H9 (cell line): Measurements from ENCODE around the gene DMXL2. TPM values are rescaled to one million over a fixed set of nuclear protein-coding genes. Genes with fewer than 3 reads are reported as not detected.

ENCODE experiments used
- DNase-seq: peaks from one replicate; pipeline ENCODE4 v3.0.0-alpha.2; 2017
- H2AFZ ChIP-seq: one replicate; pipeline ENCODE4 v1.6.1; 2013; ENCODE audit warnings: mild to moderate bottlenecking, low read length, control low read depth, moderate library complexity
- H2AK5ac ChIP-seq: 2 replicates; pipeline ENCODE4 v1.6.1; 2013; ENCODE audit warnings: low read length, control low read depth, mixed read lengths; ENCODE audit not compliant: insufficient read length
- H2BK120ac ChIP-seq: one replicate; pipeline ENCODE4 v1.6.1; 2013; ENCODE audit warnings: low read depth, mild to moderate bottlenecking, low read length, control low read depth, inconsistent platforms; ENCODE audit not compliant: poor library complexity, severe bottlenecking
- H2BK12ac ChIP-seq: 2 replicates; pipeline ENCODE4 v1.6.1; 2013; ENCODE audit warnings: low read length, control low read depth, mixed read lengths, low read depth; ENCODE audit not compliant: insufficient read length
- H2BK15ac ChIP-seq: 2 replicates; pipeline ENCODE4 v1.6.1; 2013; ENCODE audit warnings: low read depth, low read length, control low read depth
- H2BK20ac ChIP-seq: one replicate; pipeline ENCODE4 v1.6.1; 2013; ENCODE audit warnings: low read depth, mild to moderate bottlenecking, low read length, control low read depth, inconsistent platforms; ENCODE audit not compliant: poor library complexity, severe bottlenecking
- H2BK5ac ChIP-seq: 2 replicates; pipeline ENCODE4 v1.6.1; 2013; ENCODE audit warnings: low read length, control low read depth, mixed read lengths; ENCODE audit not compliant: insufficient read length
- H3K14ac ChIP-seq: 2 replicates; pipeline ENCODE4 v1.6.1; 2013; ENCODE audit warnings: low read length, control low read depth; ENCODE audit not compliant: insufficient read depth
- H3K18ac ChIP-seq: 2 replicates; pipeline ENCODE4 v1.6.1; 2013; ENCODE audit warnings: low read depth, mild to moderate bottlenecking, mixed read lengths, low read length, control low read depth; ENCODE audit not compliant: insufficient read length
- H3K23ac ChIP-seq: 2 replicates; pipeline ENCODE4 v1.6.1; 2013; ENCODE audit warnings: low read length, control low read depth, mixed read lengths, low read depth; ENCODE audit not compliant: insufficient read length
- H3K23me2 ChIP-seq: 2 replicates; pipeline ENCODE4 v1.6.1; 2013; ENCODE audit warnings: low read depth, mild to moderate bottlenecking, mixed read lengths, low read length, control low read depth; ENCODE audit not compliant: insufficient read length, poor library complexity, severe bottlenecking
- H3K27ac ChIP-seq: 2 replicates; pipeline ENCODE4 v1.5.1; 2013; ENCODE audit warnings: low read length, control low read depth, mixed read lengths, low read depth; ENCODE audit not compliant: insufficient read length
- H3K27me3 ChIP-seq: 2 replicates; pipeline ENCODE4 v1.6.1; 2013; ENCODE audit warnings: low read length, control low read depth, inconsistent platforms; ENCODE audit not compliant: insufficient read depth
- H3K4ac ChIP-seq: 2 replicates; pipeline ENCODE4 v1.6.1; 2013; ENCODE audit warnings: low read depth, mild to moderate bottlenecking, control low read depth, inconsistent platforms, low read length, moderate library complexity
- H3K4me1 ChIP-seq: 2 replicates; pipeline ENCODE4 v1.6.1; 2013; ENCODE audit warnings: low read length, control low read depth, inconsistent platforms; ENCODE audit not compliant: insufficient read depth
- H3K4me2 ChIP-seq: 2 replicates; pipeline ENCODE4 v1.6.1; 2013; ENCODE audit warnings: low read length, control low read depth, mixed read lengths; ENCODE audit not compliant: insufficient read length, insufficient read depth
- H3K56ac ChIP-seq: 2 replicates; pipeline ENCODE4 v1.6.1; 2013; ENCODE audit warnings: low read depth, mild to moderate bottlenecking, mixed read lengths, low read length, control low read depth; ENCODE audit not compliant: insufficient read length
- H3K79me1 ChIP-seq: 2 replicates; pipeline ENCODE4 v1.6.1; 2013; ENCODE audit warnings: low read depth, mild to moderate bottlenecking, moderate library complexity, low read length, control low read depth, inconsistent platforms; ENCODE audit not compliant: insufficient read depth, poor library complexity, severe bottlenecking
- H3K79me2 ChIP-seq: 2 replicates; pipeline ENCODE4 v1.6.1; 2013; ENCODE audit warnings: low read length, control low read depth, inconsistent platforms; ENCODE audit not compliant: insufficient read depth
- H3K9ac ChIP-seq: 2 replicates; pipeline ENCODE4 v1.6.1; 2013; ENCODE audit warnings: low read length, control low read depth, mixed read lengths; ENCODE audit not compliant: insufficient read length; ENCODE audit errors: extremely low read depth
- H3K9me3 ChIP-seq: one replicate; pipeline ENCODE4 v1.6.1; 2013; ENCODE audit warnings: low read depth, low read length, inconsistent platforms; ENCODE audit not compliant: control insufficient read depth
- H3T11ph ChIP-seq: one replicate; pipeline ENCODE4 v1.6.1; 2013; ENCODE audit warnings: mild to moderate bottlenecking, low read length, control low read depth, inconsistent platforms
- H4K20me1 ChIP-seq: one replicate; pipeline ENCODE4 v1.6.1; 2013; ENCODE audit not compliant: control insufficient read depth, insufficient read length, insufficient read depth
- H4K5ac ChIP-seq: 2 replicates; pipeline ENCODE4 v1.6.1; 2013; ENCODE audit warnings: low read depth, mild to moderate bottlenecking, mixed read lengths, low read length, control low read depth; ENCODE audit not compliant: insufficient read length
- H4K8ac ChIP-seq: replicated peaks from 2 replicates; pipeline ENCODE4 v1.6.1; 2013; ENCODE audit warnings: low read length, control low read depth, mixed read lengths, low read depth; ENCODE audit not compliant: insufficient read length
- H4K91ac ChIP-seq: 2 replicates; pipeline ENCODE4 v1.6.1; 2013; ENCODE audit warnings: low read depth, mild to moderate bottlenecking, moderate library complexity, mixed read lengths, low read length, control low read depth; ENCODE audit not compliant: insufficient read length
- H3K27ac Mint-ChIP-seq, 3 experiments: 2 replicates in 2 of 3; 3 replicates in 1 of 3; pipeline ENCODE4 v1.8.0; 2020 to 2021; ENCODE audit warnings: mixed read lengths in 3 of 3, mild to moderate bottlenecking in 1 of 3, moderate library complexity in 1 of 3
- H3K27me3 Mint-ChIP-seq: 2 replicates; pipeline ENCODE4 v1.8.0; 2021; ENCODE audit warnings: low read depth, mild to moderate bottlenecking, moderate library complexity, mixed read lengths
- H3K36me3 Mint-ChIP-seq, 3 experiments: 2 replicates in 2 of 3; 3 replicates in 1 of 3; pipeline ENCODE4 v1.8.0; 2020 to 2021; ENCODE audit warnings: low read depth in 3 of 3, mixed read lengths in 3 of 3; ENCODE audit not compliant: insufficient read depth in 1 of 3
- H3K4me1 Mint-ChIP-seq, 2 experiments: 2 replicates each; pipeline ENCODE4 v1.8.0; 2020; ENCODE audit warnings: mixed read lengths in 2 of 2
- H3K4me3 Mint-ChIP-seq, 2 experiments: 2 replicates in 1 of 2; 3 replicates in 1 of 2; pipeline ENCODE4 v1.8.0; 2020 to 2021; ENCODE audit warnings: mild to moderate bottlenecking in 2 of 2, mixed read lengths in 2 of 2, moderate library complexity in 1 of 2
- H3K9me3 Mint-ChIP-seq, 2 experiments: 2 replicates in 1 of 2; 3 replicates in 1 of 2; pipeline ENCODE4 v1.8.0; 2020; ENCODE audit warnings: mild to moderate bottlenecking in 2 of 2, mixed read lengths in 2 of 2, moderate library complexity in 1 of 2
- WGBS: extraction: QIAGEN DNeasy Blood & Tissue Kit; methylation state at CpG from one replicate; pipeline ENCODE4 v1.1.7; 2013; ENCODE audit warnings: missing lambda C conversion rate, low lambda C conversion rate, mixed read lengths; ENCODE audit not compliant: insufficient read length; ENCODE audit errors: extremely low coverage; 5-methylcytosine and 5-hydroxymethylcytosine counted together
- total RNA-seq: library from RNA; stranded (reverse); gene quantifications from 2 replicates; pipeline ENCODE4 v1.2.1, GENCODE V29; 2021
- TF ChIP-seq, protein P1 (sequence below): fragments of 200-600 bp; sonication (generic); conservative IDR thresholded peaks from 3 replicates; pipeline ENCODE4 v1.8.0; 2021; ENCODE audit warnings: antibody characterized with exemption, mild to moderate bottlenecking

The DMXL2 gene
- total RNA-seq, 1 experiment from 2014 or later, result 13.9 TPM

GRCh38 chr15:51496246-51496645, 126.3 kb downstream of the DMXL2 start:
- no peak overlapping the region for H4K5ac ChIP-seq
- no peaks in the 10 kb centered on the region for H3K27me3 ChIP-seq
- H2BK20ac ChIP-seq, result no peak overlapping the region
- H3K56ac ChIP-seq, result no peak overlapping the region
- TF ChIP-seq, protein P1, sequence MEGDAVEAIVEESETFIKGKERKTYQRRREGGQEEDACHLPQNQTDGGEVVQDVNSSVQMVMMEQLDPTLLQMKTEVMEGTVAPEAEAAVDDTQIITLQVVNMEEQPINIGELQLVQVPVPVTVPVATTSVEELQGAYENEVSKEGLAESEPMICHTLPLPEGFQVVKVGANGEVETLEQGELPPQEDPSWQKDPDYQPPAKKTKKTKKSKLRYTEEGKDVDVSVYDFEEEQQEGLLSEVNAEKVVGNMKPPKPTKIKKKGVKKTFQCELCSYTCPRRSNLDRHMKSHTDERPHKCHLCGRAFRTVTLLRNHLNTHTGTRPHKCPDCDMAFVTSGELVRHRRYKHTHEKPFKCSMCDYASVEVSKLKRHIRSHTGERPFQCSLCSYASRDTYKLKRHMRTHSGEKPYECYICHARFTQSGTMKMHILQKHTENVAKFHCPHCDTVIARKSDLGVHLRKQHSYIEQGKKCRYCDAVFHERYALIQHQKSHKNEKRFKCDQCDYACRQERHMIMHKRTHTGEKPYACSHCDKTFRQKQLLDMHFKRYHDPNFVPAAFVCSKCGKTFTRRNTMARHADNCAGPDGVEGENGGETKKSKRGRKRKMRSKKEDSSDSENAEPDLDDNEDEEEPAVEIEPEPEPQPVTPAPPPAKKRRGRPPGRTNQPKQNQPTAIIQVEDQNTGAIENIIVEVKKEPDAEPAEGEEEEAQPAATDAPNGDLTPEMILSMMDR, result no peak
- H3K79me2 ChIP-seq, result no peaks in the 10 kb centered on the region
- no peak overlapping the region for H3K9ac ChIP-seq
- no CpG with 5 or more reads among the region's 1 CpG for WGBS
- no peaks in the 10 kb centered on the region for H3K4me1 ChIP-seq
- peaks cover 0 to 4% (median 0%) of the 10 kb centered on the region in 3 experiments; a peak in 2 of 7 replicates for H3K36me3 Mint-ChIP-seq
- H3K27ac Mint-ChIP-seq, result no peak overlapping the region
- H3K27me3 Mint-ChIP-seq, result no peaks in the 10 kb centered on the region
- no peak overlapping the region for H2BK120ac ChIP-seq
- no peak overlapping the region for H2BK15ac ChIP-seq
- H3K9me3 ChIP-seq, result no peaks in the 10 kb centered on the region
- H3K27ac ChIP-seq, result no peak overlapping the region
- no peaks in the 10 kb centered on the region for H3K79me1 ChIP-seq
- no peaks in the 10 kb centered on the region for H3K9me3 Mint-ChIP-seq
- H3K4me1 Mint-ChIP-seq, result no peaks in the 10 kb centered on the region
- no peak overlapping the region for H2AK5ac ChIP-seq
- no peak overlapping the region for H3K23ac ChIP-seq
- no peaks in the 10 kb centered on the region for H4K20me1 ChIP-seq
- no peaks in the 10 kb centered on the region for H3K23me2 ChIP-seq
- no peak overlapping the region for H3K18ac ChIP-seq
- no peak overlapping the region for H2BK5ac ChIP-seq
- H3T11ph ChIP-seq, result no peak overlapping the region
- H2BK12ac ChIP-seq, result no peak overlapping the region
- no peak overlapping the region for H2AFZ ChIP-seq
- no peak overlapping the region for H3K4ac ChIP-seq
- H3K4me2 ChIP-seq, result no peak overlapping the region
- H3K14ac ChIP-seq, result no peak overlapping the region
- no peak overlapping the region for H3K4me3 Mint-ChIP-seq
- no peak overlapping the region for H4K91ac ChIP-seq
- no peak for DNase-seq
- H4K8ac ChIP-seq, result no peak overlapping the region
